SH-SY5Y (cell line): ENCODE measurements around the gene NODAL.

Experiments used
- GATA2 ChIP-seq: IDR thresholded peaks from 2 replicates; pipeline ENCODE4 v1.6.1; 2011; ENCODE audit warnings: mild to moderate bottlenecking, low read depth, low read length
- GATA3 ChIP-seq: IDR thresholded peaks from 2 replicates; pipeline ENCODE4 v1.6.1; 2011; ENCODE audit warnings: low read depth, mild to moderate bottlenecking, low read length, moderate library complexity

- no peak for TF ChIP-seq GATA2
- no peak for TF ChIP-seq GATA3
Observed at GRCh38 chr10:70466951-70467350, 25.5 kb upstream of the NODAL start.
